HEK293T (cell line): Measurements from ENCODE around the gene RNU6-9.

Experiments
- CTCF ChIA-PET: fragments of 350-600 bp; formaldehyde crosslinking; extraction: SDS; loops from one replicate; lab custom pipeline; 2021; ENCODE audit warnings: antibody characterized with exemption, inconsistent platforms; lab: Yijun Ruan, JAX
- POLR2A ChIA-PET: fragments of 350-600 bp; formaldehyde crosslinking; extraction: SDS; loops from one replicate; lab custom pipeline; 2020; ENCODE audit warnings: antibody characterized with exemption, inconsistent platforms; lab: Yijun Ruan, JAX
- DNase-seq: peaks from one replicate; pipeline ENCODE4 v3.0.0; 2012; ENCODE audit warnings: mixed read lengths; ENCODE audit errors: extremely low spot score
- ARNT ChIP-seq: fragments of 450-650 bp; IDR thresholded peaks from 2 replicates; pipeline ENCODE4 v1.6.1; 2017; ENCODE audit warnings: mild to moderate bottlenecking
- BHLHE40 ChIP-seq: fragments of 450-650 bp; IDR thresholded peaks from 2 replicates; pipeline ENCODE4 v1.6.1; 2016; ENCODE audit warnings: mild to moderate bottlenecking, moderate library complexity, borderline replicate concordance
- CTBP1 ChIP-seq: fragments of 450-650 bp; IDR thresholded peaks from 2 replicates; pipeline ENCODE4 v1.6.1; 2016; ENCODE audit warnings: borderline replicate concordance
- ELF4 ChIP-seq: fragments of 450-650 bp; IDR thresholded peaks from 2 replicates; pipeline ENCODE4 v1.6.1; 2017; ENCODE audit warnings: antibody characterized with exemption
- FOXA1 ChIP-seq: fragments of 450-650 bp; IDR thresholded peaks from 2 replicates; pipeline ENCODE4 v1.6.1; 2016; ENCODE audit warnings: mild to moderate bottlenecking
- FOXK2 ChIP-seq: fragments of 450-650 bp; IDR thresholded peaks from 2 replicates; pipeline ENCODE4 v1.6.1; 2016; ENCODE audit warnings: mild to moderate bottlenecking
- FOXM1 ChIP-seq: fragments of 450-650 bp; IDR thresholded peaks from 2 replicates; pipeline ENCODE4 v1.6.1; 2017; ENCODE audit warnings: mild to moderate bottlenecking, borderline replicate concordance
- HDGF ChIP-seq: fragments of 450-650 bp; IDR thresholded peaks from 2 replicates; pipeline ENCODE4 v1.6.1; 2017; ENCODE audit warnings: antibody characterized with exemption, borderline replicate concordance
- L3MBTL2 ChIP-seq: fragments of 450-650 bp; conservative IDR thresholded peaks from 2 replicates; pipeline ENCODE4 v1.6.1; 2016; ENCODE audit warnings: mild to moderate bottlenecking
- LEF1 ChIP-seq: fragments of 450-650 bp; IDR thresholded peaks from 2 replicates; pipeline ENCODE4 v1.6.1; 2017; ENCODE audit warnings: mild to moderate bottlenecking, borderline replicate concordance
- NFRKB ChIP-seq: fragments of 450-650 bp; IDR thresholded peaks from 2 replicates; pipeline ENCODE4 v1.6.1; 2016; ENCODE audit warnings: mild to moderate bottlenecking, moderate library complexity
- SP1 ChIP-seq: fragments of 450-650 bp; IDR thresholded peaks from 2 replicates; pipeline ENCODE4 v1.6.1; 2017
- SUZ12 ChIP-seq: fragments of 450-650 bp; IDR thresholded peaks from 2 replicates; pipeline ENCODE4 v1.6.1; 2016; ENCODE audit warnings: mild to moderate bottlenecking
- TARDBP ChIP-seq: fragments of 450-650 bp; IDR thresholded peaks from 2 replicates; pipeline ENCODE4 v1.6.1; 2016
- ZNF384 ChIP-seq: fragments of 450-650 bp; IDR thresholded peaks from 2 replicates; pipeline ENCODE4 v1.6.1; 2016
- TF ChIP-seq, protein P1 (sequence below): fragments of 450-650 bp; IDR thresholded peaks from 2 replicates; pipeline ENCODE4 v1.6.1; 2016

The RNU6-9 gene

DNA sequence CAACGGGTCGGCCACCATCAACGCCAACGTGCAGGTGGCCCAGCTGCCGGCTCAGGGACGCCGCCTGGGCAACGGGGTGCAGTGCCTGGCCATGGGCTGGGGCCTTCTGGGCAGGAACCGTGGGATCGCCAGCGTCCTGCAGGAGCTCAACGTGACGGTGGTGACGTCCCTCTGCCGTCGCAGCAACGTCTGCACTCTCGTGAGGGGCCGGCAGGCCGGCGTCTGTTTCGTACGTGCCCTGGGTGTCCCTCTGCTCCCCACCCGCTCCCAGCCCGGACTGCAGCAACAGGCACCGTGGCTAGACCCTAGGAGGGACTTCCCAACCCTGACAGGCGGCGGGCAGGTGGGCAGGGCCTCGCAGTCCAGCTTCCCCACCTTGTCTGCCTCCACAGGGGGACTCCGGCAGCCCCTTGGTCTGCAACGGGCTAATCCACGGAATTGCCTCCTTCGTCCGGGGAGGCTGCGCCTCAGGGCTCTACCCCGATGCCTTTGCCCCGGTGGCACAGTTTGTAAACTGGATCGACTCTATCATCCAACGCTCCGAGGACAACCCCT, 37.6 kb upstream of the RNU6-9 start:
- CTCF ChIA-PET, result interaction anchor here (0.8 to 1.1 kb wide), 2 partner anchors 37 to 86 kb away, joined by 3 read pairs; partner anchors contain the start of gene MED16
- POLR2A ChIA-PET, result no interaction called here

DNA sequence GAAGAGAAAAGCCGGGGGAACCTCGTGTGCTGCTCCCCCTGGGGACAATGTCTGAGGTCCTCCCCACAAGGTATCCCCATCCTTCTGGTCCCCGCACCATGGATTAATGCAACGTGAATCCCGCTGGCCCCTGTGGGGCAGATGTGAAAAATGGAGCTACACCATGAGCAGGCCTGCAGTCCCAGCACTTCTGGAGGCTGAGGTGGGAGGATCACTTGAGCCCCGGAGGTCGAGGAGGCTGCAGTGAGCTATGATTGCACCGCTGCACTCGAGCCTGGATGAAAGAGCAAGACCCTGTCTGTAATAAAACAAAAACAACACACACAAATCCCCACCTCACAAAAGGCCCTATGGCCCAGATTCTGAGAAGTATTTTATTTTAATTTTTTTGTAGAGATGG, 35.0 kb upstream of the RNU6-9 start:
- no peak for DNase-seq
- no peak for TF ChIP-seq ARNT
- no peak for TF ChIP-seq FOXM1
- TF ChIP-seq, protein P1, sequence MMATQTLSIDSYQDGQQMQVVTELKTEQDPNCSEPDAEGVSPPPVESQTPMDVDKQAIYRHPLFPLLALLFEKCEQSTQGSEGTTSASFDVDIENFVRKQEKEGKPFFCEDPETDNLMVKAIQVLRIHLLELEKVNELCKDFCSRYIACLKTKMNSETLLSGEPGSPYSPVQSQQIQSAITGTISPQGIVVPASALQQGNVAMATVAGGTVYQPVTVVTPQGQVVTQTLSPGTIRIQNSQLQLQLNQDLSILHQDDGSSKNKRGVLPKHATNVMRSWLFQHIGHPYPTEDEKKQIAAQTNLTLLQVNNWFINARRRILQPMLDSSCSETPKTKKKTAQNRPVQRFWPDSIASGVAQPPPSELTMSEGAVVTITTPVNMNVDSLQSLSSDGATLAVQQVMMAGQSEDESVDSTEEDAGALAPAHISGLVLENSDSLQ, result no peak
- no peak for TF ChIP-seq ELF4
- TF ChIP-seq SUZ12, result no peak
- TF ChIP-seq ZNF384, result no peak
- no peak for TF ChIP-seq FOXA1
- no peak for TF ChIP-seq L3MBTL2
- TF ChIP-seq TARDBP, result no peak
- no peak for TF ChIP-seq FOXK2
- no peak for TF ChIP-seq HDGF
- TF ChIP-seq NFRKB, result no peak
- TF ChIP-seq SP1, result no peak
- POLR2A ChIA-PET, result interaction anchor here (0.8 kb wide), 1 partner anchor 411 kb away, joined by 3 read pairs; the partner anchor contains the start of gene CIRBP
- CTCF ChIA-PET, result interaction anchor here (1.8 kb wide), 1 partner anchor 9 kb away, joined by 5 read pairs; no protein-coding TSS in a partner anchor

More for the DNA sequence above, 37.6 kb upstream of the RNU6-9 start:
- no peak for TF ChIP-seq FOXK2
- no peak for TF ChIP-seq LEF1
- TF ChIP-seq SUZ12, result no peak
- TF ChIP-seq FOXA1, result no peak
- no peak for TF ChIP-seq HDGF
- TF ChIP-seq ZNF384, result no peak
- TF ChIP-seq, protein P1, result no peak
- TF ChIP-seq FOXM1, result no peak
- TF ChIP-seq SP1, result no peak
- no peak for TF ChIP-seq ARNT
- no peak for TF ChIP-seq TARDBP
- no peak for TF ChIP-seq BHLHE40
- no peak for TF ChIP-seq NFRKB
- no peak for TF ChIP-seq CTBP1
- TF ChIP-seq ELF4, result no peak
- no peak for DNase-seq

DNA sequence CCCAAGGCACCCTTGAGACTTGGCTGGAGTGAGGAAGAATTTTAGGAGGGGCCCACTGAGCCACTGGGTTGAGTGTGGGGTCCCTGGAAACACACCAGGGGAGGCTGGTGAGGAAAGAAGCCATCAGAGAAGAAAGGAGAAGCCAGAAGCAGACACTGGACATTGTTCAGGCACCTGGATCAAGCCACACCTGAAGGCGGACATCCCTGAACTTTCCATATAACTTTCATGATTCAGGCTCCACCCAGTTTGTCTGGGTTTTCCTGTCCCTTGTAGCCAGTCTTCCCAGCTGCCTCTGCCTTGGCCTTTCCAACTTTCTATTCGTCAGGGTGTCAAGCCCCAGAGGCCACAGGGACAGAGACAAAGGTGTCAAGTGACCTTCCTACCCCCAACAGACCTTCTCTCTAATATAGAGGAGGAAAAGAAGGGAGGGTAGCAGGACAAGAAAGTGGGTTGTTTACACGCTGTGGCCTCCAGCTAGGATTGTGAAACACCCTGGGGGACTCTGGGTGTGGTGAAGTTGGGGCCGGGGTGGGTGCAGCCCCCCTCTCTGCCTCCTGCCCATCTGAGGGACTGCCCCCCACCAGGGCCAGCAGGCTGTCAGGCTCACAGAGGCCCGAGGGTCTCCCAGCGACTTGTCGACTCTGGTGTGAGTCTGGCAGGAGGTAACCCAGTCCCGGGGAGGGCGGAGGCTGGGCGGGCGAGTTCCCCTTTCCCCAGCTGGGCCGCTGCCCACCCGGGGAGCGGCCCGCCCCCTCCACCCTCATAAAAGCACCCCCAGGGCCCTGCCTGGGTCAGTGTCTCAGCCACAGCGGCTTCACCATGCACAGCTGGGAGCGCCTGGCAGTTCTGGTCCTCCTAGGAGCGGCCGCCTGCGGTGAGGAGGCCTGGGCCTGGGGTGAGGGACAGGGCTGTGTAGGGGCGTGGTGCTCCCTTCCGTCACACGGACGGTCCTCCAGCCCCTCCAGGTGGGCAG, 34.1 kb upstream of the RNU6-9 start, which contains the start of gene CFD:
CFD (plus strand) TSS at position 797 of the 976 bp plus-strand sequence; CDS start at position 823, 26 bp downstream.
- no peak for TF ChIP-seq HDGF
- no peak for TF ChIP-seq ZNF384
- no peak for TF ChIP-seq FOXM1
- no peak for TF ChIP-seq CTBP1
- no peak for TF ChIP-seq ELF4
- TF ChIP-seq, protein P1, result no peak
- TF ChIP-seq FOXA1, result no peak
- no peak for TF ChIP-seq BHLHE40
- no peak for TF ChIP-seq TARDBP
- no peak for TF ChIP-seq L3MBTL2
- TF ChIP-seq LEF1, result no peak
- TF ChIP-seq ARNT, result no peak
- TF ChIP-seq SUZ12, result no peak
- CTCF ChIA-PET, result interaction anchor here (0.6 to 1.8 kb wide), 2 partner anchors 10 to 71 kb away, joined by 3 to 5 read pairs; no protein-coding TSS in a partner anchor
- no peak for DNase-seq
- POLR2A ChIA-PET, result interaction anchor here (0.8 kb wide), 1 partner anchor 410 kb away, joined by 3 read pairs; the partner anchor contains the start of gene CIRBP

DNA sequence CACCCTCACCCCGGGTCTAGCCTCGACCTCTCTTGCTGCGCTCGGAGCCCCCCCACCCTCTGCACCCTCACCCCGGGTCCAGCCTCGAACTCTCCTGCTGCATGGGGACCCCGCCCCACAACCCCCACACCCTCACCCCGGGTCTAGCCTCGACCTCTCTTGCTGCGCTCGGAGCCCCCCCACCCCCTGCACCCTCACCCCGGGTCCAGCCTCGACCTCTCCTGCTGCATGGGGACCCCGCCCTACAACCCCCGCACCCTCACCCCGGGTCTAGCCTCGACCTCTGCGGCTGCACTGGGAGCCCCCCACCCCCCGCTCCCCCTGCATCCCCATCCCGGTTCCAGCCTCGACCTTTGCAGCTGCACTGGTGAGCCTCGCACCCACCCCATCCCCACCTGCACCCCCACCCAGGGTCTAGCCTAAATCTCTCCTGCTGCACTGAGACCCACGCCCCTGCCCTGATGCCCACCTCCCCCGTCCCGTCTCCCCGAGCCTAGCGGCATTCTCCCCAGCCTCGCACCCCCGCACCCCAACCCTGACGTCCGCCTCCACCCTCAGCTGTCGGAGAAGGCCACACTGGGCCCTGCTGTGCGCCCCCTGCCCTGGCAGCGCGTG, 32.0 kb upstream of the RNU6-9 start:
- ChIA-PET POLR2A (interaction anchor here (0.7 kb wide), 1 partner anchor 62 kb away, joined by 3 read pairs; no protein-coding TSS in a partner anchor), CTCF (no interaction called here)
- TF ChIP-seq L3MBTL2, result no peak
- no peak for TF ChIP-seq CTBP1
- TF ChIP-seq HDGF, result no peak
- no peak for TF ChIP-seq FOXK2
- no peak for TF ChIP-seq NFRKB
- TF ChIP-seq ARNT, result no peak
- no peak for TF ChIP-seq ZNF384
- TF ChIP-seq TARDBP, result no peak
- TF ChIP-seq LEF1, result no peak
- TF ChIP-seq FOXA1, result no peak
- TF ChIP-seq SP1, result no peak
- no peak for DNase-seq

DNA sequence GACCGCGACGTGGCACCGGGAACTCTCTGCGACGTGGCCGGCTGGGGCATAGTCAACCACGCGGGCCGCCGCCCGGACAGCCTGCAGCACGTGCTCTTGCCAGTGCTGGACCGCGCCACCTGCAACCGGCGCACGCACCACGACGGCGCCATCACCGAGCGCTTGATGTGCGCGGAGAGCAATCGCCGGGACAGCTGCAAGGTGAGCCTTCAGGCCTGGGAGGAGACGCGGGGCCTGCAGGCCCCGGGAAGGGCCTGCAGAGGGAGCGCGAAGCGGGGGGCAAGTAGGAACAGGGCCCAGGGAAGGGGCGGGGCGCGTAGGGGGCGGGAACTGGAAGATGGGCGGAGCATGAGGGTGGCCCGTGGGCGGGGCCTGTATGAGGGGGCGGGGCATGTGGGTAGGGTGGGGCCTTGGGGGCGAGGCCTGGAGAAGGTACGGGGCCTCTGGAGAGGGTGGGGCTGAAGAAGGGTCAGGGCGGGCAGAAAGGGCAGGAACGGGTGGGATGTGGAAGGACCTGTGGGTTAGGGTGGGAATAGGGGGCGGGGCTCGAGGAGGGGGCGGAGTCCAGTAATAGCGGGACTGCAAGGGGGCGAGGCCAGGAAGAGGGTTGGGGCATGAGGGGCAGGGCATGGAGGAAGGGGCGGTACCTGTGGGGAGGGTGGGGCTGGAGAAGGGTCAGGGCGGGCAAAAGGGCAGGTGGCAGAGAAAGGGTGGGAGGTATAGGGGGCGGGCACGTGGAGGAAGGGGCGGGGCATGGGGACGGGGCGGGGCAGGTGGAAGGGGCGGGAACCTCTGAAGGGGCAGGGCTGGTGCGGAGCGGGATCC, 31.3 kb upstream of the RNU6-9 start:
- peak; percentile 87 for DNase-seq
- 0 out of 2 replicates have a peak, but pooled peaks have one; percentile 50 for TF ChIP-seq CTBP1
- peak; percentile 98 for TF ChIP-seq L3MBTL2
- TF ChIP-seq FOXA1, result no peak
- ChIA-PET POLR2A (no interaction called here), CTCF (no interaction called here)
